ENCODE data around the gene ELL.

GRCh38 chr19:18422530-18423191, 99.2 kb downstream of the ELL start:
- TF ChIP-seq, protein P1, sequence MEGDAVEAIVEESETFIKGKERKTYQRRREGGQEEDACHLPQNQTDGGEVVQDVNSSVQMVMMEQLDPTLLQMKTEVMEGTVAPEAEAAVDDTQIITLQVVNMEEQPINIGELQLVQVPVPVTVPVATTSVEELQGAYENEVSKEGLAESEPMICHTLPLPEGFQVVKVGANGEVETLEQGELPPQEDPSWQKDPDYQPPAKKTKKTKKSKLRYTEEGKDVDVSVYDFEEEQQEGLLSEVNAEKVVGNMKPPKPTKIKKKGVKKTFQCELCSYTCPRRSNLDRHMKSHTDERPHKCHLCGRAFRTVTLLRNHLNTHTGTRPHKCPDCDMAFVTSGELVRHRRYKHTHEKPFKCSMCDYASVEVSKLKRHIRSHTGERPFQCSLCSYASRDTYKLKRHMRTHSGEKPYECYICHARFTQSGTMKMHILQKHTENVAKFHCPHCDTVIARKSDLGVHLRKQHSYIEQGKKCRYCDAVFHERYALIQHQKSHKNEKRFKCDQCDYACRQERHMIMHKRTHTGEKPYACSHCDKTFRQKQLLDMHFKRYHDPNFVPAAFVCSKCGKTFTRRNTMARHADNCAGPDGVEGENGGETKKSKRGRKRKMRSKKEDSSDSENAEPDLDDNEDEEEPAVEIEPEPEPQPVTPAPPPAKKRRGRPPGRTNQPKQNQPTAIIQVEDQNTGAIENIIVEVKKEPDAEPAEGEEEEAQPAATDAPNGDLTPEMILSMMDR (IDR thresholded peaks at IDR 0.05; ENCODE audit: poor library complexity, severe bottlenecking), result no peak
- TF ChIP-seq POLR2AphosphoS5 (IDR thresholded peaks at IDR 0.05) (no peak), EZH2 (IDR thresholded peaks at IDR 0.05; ENCODE audit: borderline replicate concordance, insufficient read depth, low read length, poor library complexity, severe bottlenecking) (no peak), TAF1 (IDR thresholded peaks at IDR 0.05; ENCODE audit: low read depth) (no peak)
